Measurements from ENCODE around the gene TRRAP. TPM values are rescaled to one million over a fixed set of nuclear protein-coding genes. Genes with fewer than 3 reads are reported as not detected.

The TRRAP gene
- total and polyA plus RNA-seq, 10 donors = 8.4 to 73.4 (median 57.5) TPM

DNA sequence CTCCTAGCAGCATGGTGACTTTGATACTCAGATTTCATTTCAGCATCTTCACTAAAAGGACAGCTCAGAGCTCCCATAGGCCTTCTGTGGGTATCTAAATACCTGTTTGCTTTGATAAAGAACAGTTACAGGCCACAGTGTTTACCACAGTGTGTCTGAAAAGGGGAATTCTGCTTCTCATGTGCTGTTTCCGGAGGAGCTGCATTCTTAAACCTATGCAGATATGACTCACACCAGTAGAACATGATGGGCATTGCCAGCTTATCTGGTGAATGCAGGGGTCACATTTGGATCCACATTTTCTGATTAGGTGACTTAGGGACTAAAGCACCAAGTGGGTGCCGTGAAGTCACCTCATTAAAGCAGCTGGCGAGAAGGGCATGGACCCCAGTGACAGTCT, 52.6 kb downstream of the TRRAP start:
- Histone ChIP-seq H3K4me3 (peak overlapping the region in 1 of 8 donors; percentile 49), H3K27me3 (replicated peaks in 1 of 7) (no peaks in the 10 kb centered on the region), H3K36me3 (peaks cover 5 to 100% (median 95%) of the 10 kb centered on the region in 6 donors), H3K4me1 (peaks cover 0 to 10% (median 4%) of the 10 kb centered on the region in 6 donors), H3K9me3 (no peaks in the 10 kb centered on the region), H3K27ac (peak overlapping the region in 5 of 8 donors; percentile 31 to 77 (median 43))
- no peak for DNase-seq
- intact Hi-C loops (cut with DNase I; ENCODE audit: low total_unique reads) = no loop called here
- WGBS, 5 donors = 80 to 94% (median 87%) methylated on average over 3 of the region's 3 CpGs
- TF ChIP-seq, protein P1, sequence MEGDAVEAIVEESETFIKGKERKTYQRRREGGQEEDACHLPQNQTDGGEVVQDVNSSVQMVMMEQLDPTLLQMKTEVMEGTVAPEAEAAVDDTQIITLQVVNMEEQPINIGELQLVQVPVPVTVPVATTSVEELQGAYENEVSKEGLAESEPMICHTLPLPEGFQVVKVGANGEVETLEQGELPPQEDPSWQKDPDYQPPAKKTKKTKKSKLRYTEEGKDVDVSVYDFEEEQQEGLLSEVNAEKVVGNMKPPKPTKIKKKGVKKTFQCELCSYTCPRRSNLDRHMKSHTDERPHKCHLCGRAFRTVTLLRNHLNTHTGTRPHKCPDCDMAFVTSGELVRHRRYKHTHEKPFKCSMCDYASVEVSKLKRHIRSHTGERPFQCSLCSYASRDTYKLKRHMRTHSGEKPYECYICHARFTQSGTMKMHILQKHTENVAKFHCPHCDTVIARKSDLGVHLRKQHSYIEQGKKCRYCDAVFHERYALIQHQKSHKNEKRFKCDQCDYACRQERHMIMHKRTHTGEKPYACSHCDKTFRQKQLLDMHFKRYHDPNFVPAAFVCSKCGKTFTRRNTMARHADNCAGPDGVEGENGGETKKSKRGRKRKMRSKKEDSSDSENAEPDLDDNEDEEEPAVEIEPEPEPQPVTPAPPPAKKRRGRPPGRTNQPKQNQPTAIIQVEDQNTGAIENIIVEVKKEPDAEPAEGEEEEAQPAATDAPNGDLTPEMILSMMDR (IDR thresholded peaks at IDR 0.05 in 8 of 11, conservative IDR thresholded peaks at IDR 0.05 in 3 of 11) = no peak
- no peak for TF ChIP-seq POLR2A (IDR thresholded peaks at IDR 0.05)
- no peak for TF ChIP-seq POLR2AphosphoS5 (IDR thresholded peaks at IDR 0.05)

DNA sequence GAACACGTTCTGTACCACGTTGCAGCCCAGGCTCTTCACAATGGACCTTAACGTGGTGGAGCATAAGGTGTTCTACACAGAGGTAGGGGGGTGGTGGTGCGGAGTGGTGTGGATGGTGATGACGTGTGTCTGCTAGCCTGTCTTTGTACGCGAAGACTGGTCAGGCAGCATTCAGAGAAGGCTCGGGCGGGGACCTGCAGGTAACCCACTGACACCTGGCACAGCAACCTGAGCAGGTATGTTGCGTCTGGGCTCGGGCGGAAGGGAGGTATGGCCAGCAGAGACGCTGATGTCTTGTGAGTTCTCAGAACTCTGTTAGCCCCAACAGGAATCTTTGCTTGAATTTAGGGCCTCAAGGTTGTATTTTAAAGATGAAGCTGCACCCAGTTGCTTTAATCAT, 55.0 kb downstream of the TRRAP start:
- peaks cover 14 to 100% (median 95%) of the 10 kb centered on the region in 6 donors for H3K36me3 ChIP-seq
- peaks cover 0 to 10% (median 4%) of the 10 kb centered on the region in 6 donors for H3K4me1 ChIP-seq
- no peak overlapping the region for H3K27ac ChIP-seq
- no peak for DNase-seq
- no peaks in the 10 kb centered on the region for H3K9me3 ChIP-seq
- WGBS, 5 donors = 94 to 97% (median 96%) methylated on average over 11 to 13 of the region's 13 CpGs
- intact Hi-C loops (cut with DNase I; ENCODE audit: low total_unique reads) = no loop called here
- no peak for TF ChIP-seq POLR2A (IDR thresholded peaks at IDR 0.05)
- TF ChIP-seq POLR2AphosphoS5 (IDR thresholded peaks at IDR 0.05) = no peak
- TF ChIP-seq, protein P1 (IDR thresholded peaks at IDR 0.05 in 8 of 11, conservative IDR thresholded peaks at IDR 0.05 in 3 of 11) = no peak
- no peak overlapping the region for H3K4me3 ChIP-seq
- H3K27me3 ChIP-seq (replicated peaks in 1 of 7) = no peaks in the 10 kb centered on the region

DNA sequence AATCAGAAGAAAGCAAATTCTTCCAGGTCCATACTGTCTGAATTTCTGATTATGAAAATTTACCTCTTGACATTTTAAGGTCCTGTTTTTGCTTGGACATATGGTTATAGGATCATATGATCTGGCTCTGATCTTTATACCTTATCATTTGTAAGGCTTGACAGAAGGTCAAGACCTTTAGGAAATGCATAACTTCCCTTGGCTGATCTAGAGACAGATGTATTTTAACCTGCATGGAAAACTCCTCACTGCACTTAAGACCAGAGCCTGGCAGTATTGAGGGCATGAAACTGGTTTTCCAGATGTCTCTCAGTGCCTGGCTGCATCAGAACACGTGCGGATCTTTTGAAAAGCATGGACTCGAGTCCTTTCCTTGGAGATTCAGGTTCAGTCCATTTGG, 55.9 kb downstream of the TRRAP start:
- H3K9me3 ChIP-seq = no peaks in the 10 kb centered on the region
- H3K27ac ChIP-seq = no peak overlapping the region
- intact Hi-C loops (cut with DNase I; ENCODE audit: low total_unique reads) = no loop called here
- no peak for DNase-seq
- 72 to 89% (median 77%) methylated on average over 3 of the region's 3 CpGs for WGBS, 5 donors
- no peak overlapping the region for H3K4me3 ChIP-seq
- peaks cover 14 to 100% (median 96%) of the 10 kb centered on the region in 6 donors for H3K36me3 ChIP-seq
- H3K27me3 ChIP-seq (replicated peaks in 1 of 7) = no peaks in the 10 kb centered on the region
- TF ChIP-seq POLR2AphosphoS5 (IDR thresholded peaks at IDR 0.05) = no peak
- TF ChIP-seq, protein P1 (IDR thresholded peaks at IDR 0.05 in 8 of 11, conservative IDR thresholded peaks at IDR 0.05 in 3 of 11) = no peak
- TF ChIP-seq POLR2A (IDR thresholded peaks at IDR 0.05) = no peak
- H3K4me1 ChIP-seq = peaks cover 0 to 10% (median 4%) of the 10 kb centered on the region in 6 donors

- Histone ChIP-seq H3K36me3 (peaks cover 14 to 100% (median 94%) of the 10 kb centered on the region in 6 donors), H3K27me3 (replicated peaks in 1 of 7) (no peaks in the 10 kb centered on the region), H3K4me1 (peaks cover 0 to 10% (median 3%) of the 10 kb centered on the region in 6 donors), H3K4me3 (no peak overlapping the region), H3K27ac (no peak overlapping the region), H3K9me3 (no peaks in the 10 kb centered on the region)
- intact Hi-C loops (cut with DNase I; ENCODE audit: low total_unique reads) = no loop called here
- TF ChIP-seq, protein P1 (IDR thresholded peaks at IDR 0.05 in 8 of 11, conservative IDR thresholded peaks at IDR 0.05 in 3 of 11) = no peak
- DNase-seq = no peak
- 91 to 95% (median 93%) methylated on average over 2 of the region's 2 CpGs for whole genome bisulfite sequencing, 5 donors
Measured at GRCh38 chr7:98935811-98936210, 57.5 kb downstream of the TRRAP start.
